Effector memory CD4-positive, alpha-beta T cell (primary cell): Measurements from ENCODE around the gene ZNF433.

ENCODE experiments used
- DNase-seq, 3 donors: peaks; one replicate each; pipeline ENCODE4 v3.0.0-alpha.2; 2020
- H3K27ac ChIP-seq: 2 replicates; pipeline ENCODE4 v1.7.0; 2013; ENCODE audit warnings: mild to moderate bottlenecking, low read length, moderate library complexity; ENCODE audit not compliant: insufficient read depth, poor library complexity, severe bottlenecking
- H3K27me3 ChIP-seq: replicated peaks from 2 replicates; pipeline ENCODE4 v1.7.0; 2013; ENCODE audit warnings: mild to moderate bottlenecking, low read length; ENCODE audit not compliant: insufficient read depth, control insufficient read depth, poor library complexity, severe bottlenecking
- H3K36me3 ChIP-seq: 2 replicates; pipeline ENCODE4 v1.7.0; 2013; ENCODE audit warnings: mild to moderate bottlenecking, low read length, moderate library complexity; ENCODE audit not compliant: control insufficient read depth, insufficient read depth
- H3K4me1 ChIP-seq: 2 replicates; pipeline ENCODE4 v1.7.0; 2013; ENCODE audit warnings: low read length, mild to moderate bottlenecking; ENCODE audit not compliant: control insufficient read depth, insufficient read depth, poor library complexity, severe bottlenecking
- H3K4me3 ChIP-seq: 2 replicates; pipeline ENCODE4 v1.7.0; 2013; ENCODE audit warnings: low read length, low read depth, mild to moderate bottlenecking; ENCODE audit not compliant: insufficient read depth, poor library complexity, severe bottlenecking
- H3K9me3 ChIP-seq: 2 replicates; pipeline ENCODE4 v1.7.0; 2013; ENCODE audit warnings: mild to moderate bottlenecking, low read length, moderate library complexity; ENCODE audit not compliant: control insufficient read depth

The ZNF433 gene

DNA sequence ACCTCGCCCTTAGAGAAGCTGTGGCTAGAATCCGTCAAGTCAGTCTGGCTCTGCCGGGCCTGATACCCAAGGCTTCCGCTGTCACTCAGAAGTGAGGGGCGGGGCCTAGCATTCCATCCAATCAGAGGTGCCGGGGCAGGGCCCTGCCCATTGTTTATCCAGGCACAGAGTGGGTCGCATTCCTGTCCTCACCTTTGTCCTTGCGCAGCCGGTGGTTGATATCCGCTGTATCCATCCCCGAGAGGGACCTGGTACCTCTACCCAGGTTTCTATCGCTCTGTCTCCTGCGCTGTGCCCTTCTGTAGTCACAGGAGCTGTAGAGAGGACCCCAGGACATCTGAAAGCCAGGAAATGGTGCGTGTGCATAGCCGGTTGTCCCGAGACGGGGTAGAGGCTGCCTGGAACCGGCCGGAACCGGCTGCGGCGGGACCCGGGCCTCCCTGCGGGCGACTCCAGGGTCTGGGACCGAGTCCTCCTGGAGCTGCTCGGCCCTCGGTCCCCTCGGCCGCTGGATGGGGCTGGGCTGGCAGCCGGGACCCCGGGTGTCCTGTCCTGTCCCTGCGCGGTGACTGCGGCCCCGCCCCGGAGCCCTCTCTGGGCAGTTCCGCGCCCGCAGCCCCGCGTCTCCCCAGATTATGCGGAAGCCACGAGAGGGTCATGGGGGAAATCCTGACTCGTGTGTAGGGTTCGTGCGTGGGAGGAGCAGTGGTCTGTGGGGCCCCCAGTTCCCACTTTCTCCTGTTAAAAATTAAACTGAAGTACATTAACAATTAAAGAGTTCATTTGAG, 70.4 kb downstream of the ZNF433 start, which contains the start of gene ZNF763:
Gene ZNF763, plus strand, starts transcription at position 183 of the 788 bp plus-strand sequence. Its CDS starts 169 bp downstream, at position 352.
- H3K4me3 ChIP-seq, result peak within 1 kb of the TSS; percentile 70
- H3K9me3 ChIP-seq, result no peaks in the 10 kb centered on the region
- H3K36me3 ChIP-seq, result no peaks in the 10 kb centered on the region
- H3K27me3 ChIP-seq, result no peaks in the 10 kb centered on the region
- peak; percentile 78 to 86 (median 80) for DNase-seq
- H3K27ac ChIP-seq, result peak within 1 kb of the TSS; percentile 88
- H3K4me1 ChIP-seq, result peaks cover 11% of the 10 kb centered on the region
